ENCODE data around the gene CARHSP1. TPM values are rescaled to one million over a fixed set of nuclear protein-coding genes. Genes with fewer than 3 reads are reported as not detected.

The CARHSP1 gene
- total and polyA plus RNA-seq, 4 donors: 68.4 to 148 (median 102) TPM

DNA sequence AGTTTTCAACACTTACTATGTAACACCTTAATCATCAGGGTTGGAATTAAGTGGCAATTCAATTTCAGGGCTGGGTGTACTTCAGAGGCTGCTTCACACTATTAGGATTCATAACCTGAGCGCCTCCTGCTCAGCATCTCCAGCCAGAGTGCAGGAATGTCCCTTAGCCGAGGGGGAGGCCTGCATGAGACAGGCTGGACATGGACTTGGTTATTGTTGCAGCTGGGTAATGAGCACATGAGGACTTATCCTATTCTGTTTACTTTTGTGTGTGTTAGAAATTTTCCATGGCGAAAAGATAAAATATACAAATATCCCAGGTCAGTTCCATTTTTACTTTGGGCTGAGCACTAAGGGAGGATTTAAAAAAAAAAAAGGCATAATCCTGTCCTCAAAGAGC, 60.8 kb downstream of the CARHSP1 start:
- ATAC-seq (ENCODE audit: insufficient read depth, low FRiP score) (no peak), DNase-seq (no peak)
- Histone ChIP-seq H3K9ac (ENCODE audit: insufficient read depth in 1 of 2, low read length in 2 of 2) (no peak overlapping the region), H3K4me3 (no peak overlapping the region), H3K36me3 (ENCODE audit: control insufficient read depth in 4 of 4, insufficient read depth in 4 of 4, low read length in 4 of 4) (peaks cover 33 to 65% (median 51%) of the 10 kb centered on the region in 4 donors), H3K4me1 (ENCODE audit: control insufficient read depth in 5 of 5, insufficient read depth in 5 of 5, low read length in 5 of 5) (no peaks in the 10 kb centered on the region), H3K27me3 (ENCODE audit: control insufficient read depth in 3 of 3, insufficient read depth in 3 of 3, low read length in 2 of 3) (no peaks in the 10 kb centered on the region), H3K9me3 (ENCODE audit: control insufficient read depth in 4 of 4, insufficient read depth in 3 of 4, low read length in 3 of 4) (no peaks in the 10 kb centered on the region), H3K27ac (ENCODE audit: low read depth in 1 of 2, low read length in 1 of 2) (no peak overlapping the region)
- TF ChIP-seq CTCF (IDR thresholded peaks at IDR 0.05; ENCODE audit: control extremely low read depth, extremely low read depth): no peak
- 97 to 98% methylated on average over 3 of the region's 3 CpGs for WGBS, 2 donors

DNA sequence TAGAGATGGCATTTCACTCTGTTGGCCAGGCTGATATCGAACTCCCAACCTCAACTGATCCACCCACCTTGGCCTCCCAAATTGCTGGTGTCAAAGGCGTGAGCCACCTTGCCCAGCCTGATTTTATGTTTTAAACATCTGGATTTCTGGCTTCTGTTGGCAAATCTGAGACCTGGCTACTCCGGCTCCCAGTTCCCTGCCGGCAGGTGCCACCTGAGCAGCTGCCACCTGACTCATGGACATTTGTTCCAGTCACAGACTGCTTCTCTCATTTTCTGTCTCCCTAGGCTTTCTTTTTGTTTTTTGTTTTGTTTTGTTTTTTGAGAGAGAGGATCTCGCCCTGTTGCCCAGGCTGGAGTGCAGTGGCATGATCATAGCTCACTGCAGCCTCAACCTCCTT, 61.6 kb downstream of the CARHSP1 start:
- Histone ChIP-seq H3K4me1 (ENCODE audit: control insufficient read depth in 5 of 5, insufficient read depth in 5 of 5, low read length in 5 of 5) (no peaks in the 10 kb centered on the region), H3K9ac (ENCODE audit: insufficient read depth in 1 of 2, low read length in 2 of 2) (no peak overlapping the region), H3K9me3 (ENCODE audit: control insufficient read depth in 4 of 4, insufficient read depth in 3 of 4, low read length in 3 of 4) (no peaks in the 10 kb centered on the region), H3K27me3 (ENCODE audit: control insufficient read depth in 3 of 3, insufficient read depth in 3 of 3, low read length in 2 of 3) (no peaks in the 10 kb centered on the region), H3K36me3 (ENCODE audit: control insufficient read depth in 4 of 4, insufficient read depth in 4 of 4, low read length in 4 of 4) (peaks cover 34 to 57% (median 50%) of the 10 kb centered on the region in 4 donors), H3K4me3 (no peak overlapping the region), H3K27ac (ENCODE audit: low read depth in 1 of 2, low read length in 1 of 2) (no peak overlapping the region)
- DNase-seq: no peak
- no peak for TF ChIP-seq CTCF (IDR thresholded peaks at IDR 0.05; ENCODE audit: control extremely low read depth, extremely low read depth)
- WGBS, 2 donors: 96 to 99% methylated on average over 5 of the region's 5 CpGs
- ATAC-seq (ENCODE audit: insufficient read depth, low FRiP score): no peak

GRCh38 chr16:8806272-8806983, 62.4 kb downstream of the CARHSP1 start:
- Histone ChIP-seq H3K36me3 (ENCODE audit: control insufficient read depth in 4 of 4, insufficient read depth in 4 of 4, low read length in 4 of 4) (peaks cover 38 to 54% (median 48%) of the 10 kb centered on the region in 4 donors), H3K27ac (ENCODE audit: low read depth in 1 of 2, low read length in 1 of 2) (no peak overlapping the region), H3K9me3 (ENCODE audit: control insufficient read depth in 4 of 4, insufficient read depth in 3 of 4, low read length in 3 of 4) (no peaks in the 10 kb centered on the region), H3K4me1 (ENCODE audit: control insufficient read depth in 5 of 5, insufficient read depth in 5 of 5, low read length in 5 of 5) (no peaks in the 10 kb centered on the region), H3K27me3 (ENCODE audit: control insufficient read depth in 3 of 3, insufficient read depth in 3 of 3, low read length in 2 of 3) (no peaks in the 10 kb centered on the region), H3K9ac (ENCODE audit: insufficient read depth in 1 of 2, low read length in 2 of 2) (no peak overlapping the region), H3K4me3 (no peak overlapping the region)
- 90 to 93% methylated on average over 13 of the region's 13 CpGs for WGBS, 2 donors
- TF ChIP-seq CTCF (IDR thresholded peaks at IDR 0.05; ENCODE audit: control extremely low read depth, extremely low read depth): no peak
- DNase-seq: peak in 1 of 3 donors; percentile 18
- ATAC-seq (ENCODE audit: insufficient read depth, low FRiP score): no peak

Measured in lung (tissue), 12 donors.